Osteoblast (primary cell): ENCODE results near the gene VSIR. TPM values are rescaled to one million over a fixed set of nuclear protein-coding genes. Genes with fewer than 3 reads are reported as not detected.
A peak's percentile ranks its signal among the peaks of the same experiment; 100 is the strongest.

ENCODE experiments used
- DNase-seq: peaks from one replicate; pipeline ENCODE4 v3.0.0; 2011; ENCODE audit warnings: low spot score, mixed read lengths; ENCODE audit not compliant: insufficient read length; ENCODE audit errors: missing footprints
- H2AFZ ChIP-seq: 2 replicates; pipeline ENCODE4 v1.6.0; 2011; ENCODE audit warnings: mild to moderate bottlenecking, low read length
- H3K27ac ChIP-seq: 2 replicates; pipeline ENCODE4 v1.5.1; 2011; ENCODE audit warnings: mild to moderate bottlenecking, low read depth, low read length, moderate library complexity
- H3K27me3 ChIP-seq: 2 replicates; pipeline ENCODE4 v1.6.0; 2012; ENCODE audit warnings: mild to moderate bottlenecking, control low read depth, inconsistent platforms, low read length, moderate library complexity; ENCODE audit not compliant: insufficient read depth
- H3K36me3 ChIP-seq: 2 replicates; pipeline ENCODE4 v1.5.1; 2011; ENCODE audit warnings: mild to moderate bottlenecking, low read length, control low read depth, moderate library complexity; ENCODE audit not compliant: insufficient read depth
- H3K4me1 ChIP-seq: 2 replicates; pipeline ENCODE4 v1.5.1; 2011; ENCODE audit warnings: mild to moderate bottlenecking, low read length, control low read depth, moderate library complexity; ENCODE audit not compliant: insufficient read depth
- H3K4me2 ChIP-seq: 2 replicates; pipeline ENCODE4 v1.6.0; 2011; ENCODE audit warnings: mild to moderate bottlenecking, low read length; ENCODE audit not compliant: insufficient read depth
- H3K4me3 ChIP-seq: fragments of 200-600 bp; sonication (generic); 3 replicates; pipeline ENCODE4 v1.5.1; 2012; ENCODE audit warnings: mild to moderate bottlenecking, low read length, inconsistent platforms; ENCODE audit not compliant: insufficient read depth
- H3K79me2 ChIP-seq: 2 replicates; pipeline ENCODE4 v1.6.0; 2012; ENCODE audit warnings: mild to moderate bottlenecking, low read length, control low read depth, inconsistent platforms; ENCODE audit not compliant: insufficient read depth
- H3K9me3 ChIP-seq: 2 replicates; pipeline ENCODE4 v1.5.1; 2011; ENCODE audit warnings: low read depth, low read length, control low read depth
- H4K20me1 ChIP-seq: 2 replicates; pipeline ENCODE4 v1.6.0; 2012; ENCODE audit warnings: mild to moderate bottlenecking, low read length, control low read depth; ENCODE audit not compliant: insufficient read depth
- CTCF ChIP-seq: IDR thresholded peaks from 2 replicates; pipeline ENCODE4 v1.5.1; 2011; ENCODE audit warnings: mild to moderate bottlenecking, low read depth, low read length, moderate library complexity; ENCODE audit errors: extremely low read depth
- total RNA-seq: library from RNA; depleted of rRNA; stranded (reverse); fragments of >200 nt; gene quantifications from 2 replicates; pipeline ENCODE4 v1.2.3, GENCODE V29; 2012

Gene VSIR
- total RNA-seq, 1 donor, result 75.3 TPM

GRCh38 chr10:71801361-71801760 lies 28.0 kb upstream of the VSIR start:
- no peak for TF ChIP-seq CTCF
- H3K4me1 ChIP-seq, result no peaks in the 10 kb centered on the region
- H4K20me1 ChIP-seq, result no peaks in the 10 kb centered on the region

GRCh38 chr10:71799608-71800453 lies 26.5 kb upstream of the VSIR start:
- Histone ChIP-seq H3K4me1 (no peaks in the 10 kb centered on the region), H3K4me2 (no peak overlapping the region), H3K27ac (no peak overlapping the region), H3K27me3 (peaks cover 5% of the 10 kb centered on the region), H3K4me3 (no peak overlapping the region), H3K79me2 (no peaks in the 10 kb centered on the region), H2AFZ (no peak overlapping the region), H3K36me3 (no peaks in the 10 kb centered on the region), H4K20me1 (no peaks in the 10 kb centered on the region), H3K9me3 (no peaks in the 10 kb centered on the region)
- peak; percentile 36 for DNase-seq
- no peak for TF ChIP-seq CTCF

More at GRCh38 chr10:71801361-71801760, 28.0 kb upstream of the VSIR start:
- Histone ChIP-seq H3K36me3 (no peaks in the 10 kb centered on the region), H2AFZ (no peak overlapping the region), H3K79me2 (no peaks in the 10 kb centered on the region), H3K9me3 (no peaks in the 10 kb centered on the region), H3K27me3 (peaks cover 17% of the 10 kb centered on the region), H3K4me2 (no peak overlapping the region), H3K27ac (no peak overlapping the region), H3K4me3 (no peak overlapping the region)
- peak; percentile 26 for DNase-seq

- Histone ChIP-seq H3K4me3 (no peak overlapping the region), H3K27me3 (no peaks in the 10 kb centered on the region), H3K4me1 (no peaks in the 10 kb centered on the region), H3K27ac (no peak overlapping the region), H3K9me3 (no peaks in the 10 kb centered on the region), H3K79me2 (no peaks in the 10 kb centered on the region), H4K20me1 (no peaks in the 10 kb centered on the region), H3K4me2 (no peak overlapping the region), H2AFZ (no peak overlapping the region), H3K36me3 (no peaks in the 10 kb centered on the region)
- no peak for TF ChIP-seq CTCF
- DNase-seq, result peak; percentile 9
These were observed 25.8 kb upstream of the VSIR start for GRCh38 chr10:71799112-71799511.

- TF ChIP-seq CTCF, result no peak
- Histone ChIP-seq H3K79me2 (no peaks in the 10 kb centered on the region), H3K9me3 (no peaks in the 10 kb centered on the region), H3K4me2 (no peak overlapping the region), H2AFZ (no peak overlapping the region), H3K4me3 (no peak overlapping the region), H3K27me3 (no peaks in the 10 kb centered on the region), H3K36me3 (no peaks in the 10 kb centered on the region), H4K20me1 (no peaks in the 10 kb centered on the region), H3K4me1 (no peaks in the 10 kb centered on the region), H3K27ac (no peak overlapping the region)
- DNase-seq, result peak; percentile 65
These were observed 24.9 kb upstream of the VSIR start for GRCh38 chr10:71798308-71798624.
